Breast epithelium (tissue), 3 donors: ENCODE measurements around the gene DELE1.

Experiments
- CTCF ChIP-seq, 3 donors: fragments of 450-650 bp; IDR thresholded peaks; one replicate each; pipeline ENCODE4 v1.5.1; 2016 to 2017; ENCODE audit warnings: antibody characterized with exemption in 3 of 3, mild to moderate bottlenecking in 3 of 3, moderate library complexity in 3 of 3
- POLR2A ChIP-seq: fragments of 450-650 bp; IDR thresholded peaks from one replicate; pipeline ENCODE4 v1.6.1; 2016; ENCODE audit warnings: antibody characterized with exemption, mild to moderate bottlenecking, moderate library complexity
- POLR2AphosphoS5 ChIP-seq, 3 donors: sonication (generic); formaldehyde crosslinking; IDR thresholded peaks; one replicate each; pipeline ENCODE4 v1.6.1; 2017; ENCODE audit warnings: antibody characterized with exemption in 3 of 3

GRCh38 chr5:141875022-141875740 lies 48.5 kb upstream of the DELE1 start:
- TF ChIP-seq POLR2AphosphoS5 (IDR thresholded peaks at IDR 0.05) (no peak), CTCF (IDR thresholded peaks at IDR 0.05) (no peak), POLR2A (no peak)
